Globus pallidus (tissue), 1 donor: ENCODE results near the gene MPIG6B.

Experiments
- DNase-seq: peaks from one replicate; pipeline ENCODE4 v3.0.0-alpha.2; 2015; ENCODE audit warnings: low spot score

MPIG6B gene

GRCh38 chr6:31737991-31738979 is 15.1 kb downstream of the MPIG6B start:
- peak; percentile 60 for DNase-seq

- peak; percentile 98 for DNase-seq
Observed at GRCh38 chr6:31739639-31740396, 16.6 kb downstream of the MPIG6B start, which contains the start of gene MSH5. MSH5 (plus strand) TSS chr6:31740005; CDS start chr6:31740467, 462 bp downstream.

GRCh38 chr6:31740397-31741223 is 17.4 kb downstream of the MPIG6B start:
- DNase-seq = no peak

GRCh38 chr6:31741815-31742214 is 18.6 kb downstream of the MPIG6B start:
- DNase-seq = no peak

- no peak for DNase-seq
Observed at GRCh38 chr6:31742894-31743293, 19.7 kb downstream of the MPIG6B start.

GRCh38 chr6:31744422-31744821 is 21.2 kb downstream of the MPIG6B start:
- DNase-seq = no peak

- no peak for DNase-seq
Observed at GRCh38 chr6:31749301-31750036, 26.3 kb downstream of the MPIG6B start.

GRCh38 chr6:31750411-31751022 is 27.3 kb downstream of the MPIG6B start:
- DNase-seq = no peak

- DNase-seq = no peak
Observed at GRCh38 chr6:31752739-31753319, 29.7 kb downstream of the MPIG6B start.

- DNase-seq = no peak
Observed at GRCh38 chr6:31758281-31758680, 35.1 kb downstream of the MPIG6B start.

GRCh38 chr6:31760790-31761189 is 37.6 kb downstream of the MPIG6B start:
- no peak for DNase-seq

GRCh38 chr6:31761343-31761742 is 38.2 kb downstream of the MPIG6B start:
- DNase-seq = no peak

GRCh38 chr6:31762356-31762755 is 39.2 kb downstream of the MPIG6B start, which contains the start of gene SAPCD1:
SAPCD1 (plus strand) TSS chr6:31762656; CDS start chr6:31763055, 399 bp downstream.
- DNase-seq = no peak

- no peak for DNase-seq
Observed at GRCh38 chr6:31762878-31763618, 39.9 kb downstream of the MPIG6B start.

- no peak for DNase-seq
Observed at GRCh38 chr6:31763619-31763940, 40.4 kb downstream of the MPIG6B start.

- no peak for DNase-seq
Observed at GRCh38 chr6:31764198-31764597, 41.0 kb downstream of the MPIG6B start.

- DNase-seq = no peak
Observed at GRCh38 chr6:31765559-31765909, 42.4 kb downstream of the MPIG6B start.

- no peak for DNase-seq
Observed at GRCh38 chr6:31765910-31766794, 43.0 kb downstream of the MPIG6B start.
